K562 (cell line): ENCODE data around the gene HFE. TPM values are rescaled to one million over a fixed set of nuclear protein-coding genes. Genes with fewer than 3 reads are reported as not detected.

ENCODE experiments used
- ARHGAP35 ChIP-seq: fragments of 450-650 bp; IDR thresholded peaks from 2 replicates; pipeline ENCODE4 v1.6.1; 2018; ENCODE audit not compliant: partially characterized antibody
- ARNT ChIP-seq, 2 experiments: fragments of 450-650 bp; IDR thresholded peaks; 2 replicates each; pipeline ENCODE4 v1.6.1; 2016; ENCODE audit warnings: mild to moderate bottlenecking in 1 of 2
- E2F3 ChIP-seq: fragments of 250-450 bp; sonication (Bioruptor Pico); IDR thresholded peaks from 2 replicates; pipeline ENCODE4 v1.4.0; 2020; ENCODE audit warnings: mild to moderate bottlenecking
- HCFC1 ChIP-seq: IDR thresholded peaks from 2 replicates; pipeline ENCODE4 v1.6.1; 2012; ENCODE audit warnings: low read depth, low read length, improper control_type of control experiment
- JUNB ChIP-seq: fragments of 450-650 bp; formaldehyde crosslinking; conservative IDR thresholded peaks from 2 replicates; pipeline ENCODE4 v1.4.0; 2020; ENCODE audit warnings: mild to moderate bottlenecking
- NR2C1 ChIP-seq, 2 experiments: fragments of 450-650 bp; IDR thresholded peaks; 2 replicates each; pipeline ENCODE4 v1.6.1; 2017; ENCODE audit warnings: mild to moderate bottlenecking in 2 of 2, antibody characterized with exemption in 1 of 2, inconsistent platforms in 1 of 2, missing compliant biosample characterization in 1 of 2, missing genetic modification characterization in 1 of 2
- RBM34 ChIP-seq: fragments of 200-400 bp; formaldehyde crosslinking; IDR thresholded peaks from 2 replicates; pipeline ENCODE4 v1.6.1; 2018; ENCODE audit warnings: low read length, borderline replicate concordance; ENCODE audit not compliant: insufficient read depth
- RERE ChIP-seq: sonication (generic); formaldehyde crosslinking; IDR thresholded peaks from 2 replicates; pipeline ENCODE4 v1.8.0; 2023; ENCODE audit warnings: missing genetic modification reagents, mild to moderate bottlenecking, borderline replicate concordance
- RUNX1 ChIP-seq: sonication (generic); IDR thresholded peaks from 2 replicates; pipeline ENCODE4 v1.6.1; 2016; ENCODE audit warnings: antibody characterized with exemption, low read depth
- SAP30 ChIP-seq: fragments of 200-600 bp; sonication (generic); IDR thresholded peaks from 2 replicates; pipeline ENCODE4 v1.6.1; 2012; ENCODE audit warnings: borderline replicate concordance, low read depth, mild to moderate bottlenecking, moderate library complexity, low read length, control low read depth, inconsistent platforms; ENCODE audit not compliant: insufficient read depth, poor library complexity, severe bottlenecking
- SMAD4 ChIP-seq: fragments of 250-450 bp; sonication (Bioruptor Pico); conservative IDR thresholded peaks from 2 replicates; pipeline ENCODE4 v1.8.0; 2021; ENCODE audit warnings: inconsistent platforms, mild to moderate bottlenecking, moderate library complexity
- TCF15 ChIP-seq: fragments of 250-450 bp; sonication (Bioruptor Pico); IDR thresholded peaks from 2 replicates; pipeline ENCODE4 v1.8.0; 2022; ENCODE audit warnings: moderate library complexity, mild to moderate bottlenecking, inconsistent platforms
- ZFP1 ChIP-seq: fragments of 450-650 bp; formaldehyde crosslinking; IDR thresholded peaks from 2 replicates; pipeline ENCODE4 v1.4.0; 2020; ENCODE audit warnings: mild to moderate bottlenecking, mixed read lengths
- ZNF217 ChIP-seq: sonication (generic); formaldehyde crosslinking; IDR thresholded peaks from 2 replicates; pipeline ENCODE4 v1.8.0; 2022; ENCODE audit warnings: mild to moderate bottlenecking, missing genetic modification reagents
- ZNF3 ChIP-seq: fragments of 250-450 bp; sonication (Bioruptor Pico); IDR thresholded peaks from 2 replicates; pipeline ENCODE4 v1.5.0; 2021; ENCODE audit warnings: mild to moderate bottlenecking, moderate library complexity
- ZNF445 ChIP-seq: fragments of 250-450 bp; sonication (Bioruptor Pico); IDR thresholded peaks from 2 replicates; pipeline ENCODE4 v1.4.0; 2020; ENCODE audit warnings: low read depth, mild to moderate bottlenecking, moderate library complexity
- ZNF79 ChIP-seq: fragments of 250-450 bp; sonication (Bioruptor Pico); IDR thresholded peaks from 2 replicates; pipeline ENCODE4 v1.4.0; 2020; ENCODE audit warnings: low read depth, mild to moderate bottlenecking, moderate library complexity
- polyA plus RNA-seq, 8 experiments: library from polyadenylated mRNA; depleted of rRNA in 4 of 8; stranded (reverse) in 5 of 8; unstranded in 3 of 8; fragments of >200 nt; fragmentation: Nextera tagmentation in 2 of 8; fragmentation: Illumina TruSeq in 1 of 8; extraction: Ambion mirVana in 2 of 8; extraction: Trizol in 1 of 8; gene quantifications; 2 replicates each; pipeline versions ENCODE4 v1.2.1 to v1.2.3, GENCODE V29; 2011 to 2014; ENCODE audit warnings: inconsistent platforms in 1 of 8, missing spikeins in 1 of 8
- total RNA-seq, 7 experiments: library from RNA; depleted of rRNA in 6 of 7; stranded (reverse); fragments of >200 nt in 6 of 7; fragmentation: Illumina TruSeq in 2 of 7; extraction: Trizol in 2 of 7; gene quantifications; 2 replicates each; pipeline versions ENCODE4 v1.2.1 to v1.2.3, GENCODE V29; 2011 to 2021; ENCODE audit warnings: low replicate concordance in 1 of 7
- TF ChIP-seq, protein P1 (sequence below): fragments of 450-650 bp; IDR thresholded peaks from 2 replicates; pipeline ENCODE4 v1.7.1; 2018; ENCODE audit warnings: mild to moderate bottlenecking, low read depth; ENCODE audit not compliant: partially characterized antibody

HFE gene
- total and polyA plus RNA-seq, 9 of the 15 experiments (the other 6 are each of a cell fraction or from before 2014, with no cell fraction given) = 0.14 to 1.2 (median 0.76) TPM

DNA sequence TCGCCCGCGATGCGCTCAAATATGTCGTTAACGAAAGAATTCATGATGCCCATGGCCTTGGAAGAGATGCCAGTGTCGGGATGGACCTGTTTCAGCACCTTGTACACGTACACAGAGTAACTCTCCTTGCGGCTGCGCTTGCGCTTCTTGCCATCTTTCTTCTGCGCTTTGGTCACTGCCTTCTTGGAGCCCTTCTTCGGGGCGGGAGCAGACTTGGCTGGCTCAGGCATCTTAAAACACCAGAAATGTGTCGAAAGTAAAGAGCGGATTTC, 36.4 kb downstream of the HFE start (continued):
- TF ChIP-seq ZFP1 (CRISPR knock-in tag) = no peak
- TF ChIP-seq ZNF217 = no peak; the same call in 1 of the 2 replicates
- no peak for TF ChIP-seq TCF15
- no peak for TF ChIP-seq RERE (CRISPR knock-in tag)
- TF ChIP-seq RBM34 = no peak
- no peak for TF ChIP-seq E2F3 (CRISPR knock-in tag)
- TF ChIP-seq, protein P1, sequence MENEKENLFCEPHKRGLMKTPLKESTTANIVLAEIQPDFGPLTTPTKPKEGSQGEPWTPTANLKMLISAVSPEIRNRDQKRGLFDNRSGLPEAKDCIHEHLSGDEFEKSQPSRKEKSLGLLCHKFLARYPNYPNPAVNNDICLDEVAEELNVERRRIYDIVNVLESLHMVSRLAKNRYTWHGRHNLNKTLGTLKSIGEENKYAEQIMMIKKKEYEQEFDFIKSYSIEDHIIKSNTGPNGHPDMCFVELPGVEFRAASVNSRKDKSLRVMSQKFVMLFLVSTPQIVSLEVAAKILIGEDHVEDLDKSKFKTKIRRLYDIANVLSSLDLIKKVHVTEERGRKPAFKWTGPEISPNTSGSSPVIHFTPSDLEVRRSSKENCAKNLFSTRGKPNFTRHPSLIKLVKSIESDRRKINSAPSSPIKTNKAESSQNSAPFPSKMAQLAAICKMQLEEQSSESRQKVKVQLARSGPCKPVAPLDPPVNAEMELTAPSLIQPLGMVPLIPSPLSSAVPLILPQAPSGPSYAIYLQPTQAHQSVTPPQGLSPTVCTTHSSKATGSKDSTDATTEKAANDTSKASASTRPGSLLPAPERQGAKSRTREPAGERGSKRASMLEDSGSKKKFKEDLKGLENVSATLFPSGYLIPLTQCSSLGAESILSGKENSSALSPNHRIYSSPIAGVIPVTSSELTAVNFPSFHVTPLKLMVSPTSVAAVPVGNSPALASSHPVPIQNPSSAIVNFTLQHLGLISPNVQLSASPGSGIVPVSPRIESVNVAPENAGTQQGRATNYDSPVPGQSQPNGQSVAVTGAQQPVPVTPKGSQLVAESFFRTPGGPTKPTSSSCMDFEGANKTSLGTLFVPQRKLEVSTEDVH = no peak
- peak; percentile 40; the same call in 1 of the 2 replicates for TF ChIP-seq HCFC1
- TF ChIP-seq ZNF79 (CRISPR knock-in tag) = no peak
- no peak for TF ChIP-seq ZNF3 (CRISPR knock-in tag)
- TF ChIP-seq NR2C1 (IDR thresholded peaks at IDR 0.05) = no peak
- no peak for TF ChIP-seq NR2C1 (tag; IDR thresholded peaks at IDR 0.05)
- TF ChIP-seq SMAD4 (CRISPR knock-in tag) = no peak
- no peak for TF ChIP-seq ZNF445 (CRISPR knock-in tag)
- TF ChIP-seq SAP30 = no peak
- no peak for TF ChIP-seq JUNB (CRISPR knock-in tag)
- no peak for TF ChIP-seq ARNT (IDR thresholded peaks at IDR 0.05)
- no peak for TF ChIP-seq ARHGAP35
- no peak for TF ChIP-seq RUNX1
